Endothelial cell of umbilical vein (primary cell): ENCODE measurements around the gene DNAAF5. TPM values are rescaled to one million over a fixed set of nuclear protein-coding genes. Genes with fewer than 3 reads are reported as not detected.

ENCODE experiments used
- BruUV-seq: library from RNA; stranded (reverse); fragments of 400-500 nt; replicated peaks from 2 replicates; lab custom pipeline; 2021; lab: Mats Ljungman, UMichigan
- CTCF ChIA-PET: fragments of 300-600, 350-600 bp; sonication (Branson Sonifier 250); formaldehyde crosslinking; loops from one replicate; lab custom pipeline; 2021; ENCODE audit warnings: antibody characterized with exemption, inconsistent platforms; lab: Charles Lee
- POLR2A ChIA-PET: fragments of 300-600, 350-600 bp; sonication (Branson Sonifier 250); formaldehyde crosslinking; loops from one replicate; lab custom pipeline; 2021; ENCODE audit warnings: antibody characterized with exemption, inconsistent platforms; lab: Charles Lee
- DNase-seq: peaks from one replicate; pipeline ENCODE4 v3.0.0-alpha.2; 2011; ENCODE audit warnings: low read depth, low spot score
- FAIRE-seq: peaks from 2 replicates; lab custom pipeline; 2011; peaks lifted over from hg19 to GRCh38; lab: Jason Lieb, UNC
- H2AFZ ChIP-seq: 2 replicates; pipeline ENCODE4 v1.6.0; 2012; ENCODE audit warnings: low read depth, low read length, control low read depth, inconsistent platforms
- H3K27ac ChIP-seq: 2 replicates; pipeline ENCODE4 v1.5.1; 2011; ENCODE audit warnings: low read depth, mild to moderate bottlenecking, control low read depth, low read length, moderate library complexity; ENCODE audit not compliant: insufficient read depth
- H3K27me3 ChIP-seq, 2 experiments: 2 replicates each; pipeline versions ENCODE4 v1.6.0 to v1.6.1; 2011; ENCODE audit warnings: low read length in 2 of 2, mixed read lengths in 1 of 2; ENCODE audit not compliant: control insufficient read depth in 2 of 2, insufficient read depth in 2 of 2
- H3K36me3 ChIP-seq, 2 experiments: 2 replicates in 1 of 2; 3 replicates in 1 of 2; pipeline ENCODE4 v1.5.1; 2011; ENCODE audit warnings: low read length in 2 of 2, mild to moderate bottlenecking in 1 of 2, moderate library complexity in 1 of 2; ENCODE audit not compliant: control insufficient read depth in 2 of 2, insufficient read depth in 2 of 2; ENCODE audit errors: extremely low read depth in 1 of 2
- H3K4me1 ChIP-seq: 3 replicates; pipeline ENCODE4 v1.5.1; 2011; ENCODE audit warnings: mild to moderate bottlenecking, low read length; ENCODE audit not compliant: control insufficient read depth, insufficient read depth; ENCODE audit errors: extremely low read depth
- H3K4me2 ChIP-seq: 2 replicates; pipeline ENCODE4 v1.6.1; 2011; ENCODE audit warnings: low read length, control low read depth, mixed read lengths; ENCODE audit not compliant: insufficient read depth
- H3K4me3 ChIP-seq, 3 experiments: fragments of 200-600 bp in 1 of 3; sonication (generic), shearing (Covaris generic) in 1 of 3; replicated peaks in 1 of 3; 2 replicates each; pipeline ENCODE4 v1.5.1; 2011 to 2016; ENCODE audit warnings: control low read depth in 3 of 3, low read length in 3 of 3, mild to moderate bottlenecking in 2 of 3, inconsistent platforms in 1 of 3, low read depth in 1 of 3, moderate library complexity in 1 of 3; ENCODE audit not compliant: insufficient read depth in 1 of 3
- H3K79me2 ChIP-seq: 2 replicates; pipeline ENCODE4 v1.6.0; 2012; ENCODE audit warnings: low read length, inconsistent platforms; ENCODE audit not compliant: control insufficient read depth, insufficient read depth
- H3K9ac ChIP-seq: replicated peaks from 2 replicates; pipeline ENCODE3; 2011; ENCODE audit warnings: low read length, control low read depth; ENCODE audit not compliant: insufficient read depth; ENCODE audit errors: extremely low read depth
- H3K9me1 ChIP-seq: replicated peaks from 3 replicates; pipeline ENCODE4 v1.6.0; 2011; ENCODE audit warnings: mild to moderate bottlenecking, low read length; ENCODE audit not compliant: control insufficient read depth, insufficient read depth; ENCODE audit errors: extremely low read depth
- H3K9me3 ChIP-seq: replicated peaks from 2 replicates; pipeline ENCODE4 v1.5.1; 2012; ENCODE audit warnings: low read length, inconsistent platforms; ENCODE audit not compliant: control insufficient read depth, insufficient read depth
- H4K20me1 ChIP-seq: replicated peaks from 2 replicates; pipeline ENCODE3; 2011; ENCODE audit warnings: mild to moderate bottlenecking, low read length; ENCODE audit not compliant: control insufficient read depth, insufficient read depth; ENCODE audit errors: extremely low read depth
- CTCF ChIP-seq, 2 donors: IDR thresholded peaks; 1 replicate in 1 of 2; 2 replicates in 1 of 2; pipeline ENCODE4 v1.5.1; 2011; ENCODE audit warnings: low read length in 2 of 2, mild to moderate bottlenecking in 2 of 2, moderate library complexity in 2 of 2, control low read depth in 1 of 2, inconsistent platforms in 1 of 2, low read depth in 1 of 2; ENCODE audit not compliant: insufficient read depth in 1 of 2; ENCODE audit errors: extremely low read depth in 1 of 2
- EZH2 ChIP-seq: IDR thresholded peaks from 2 replicates; pipeline ENCODE4 v1.6.1; 2012; ENCODE audit warnings: borderline replicate concordance, low read depth, mild to moderate bottlenecking, moderate library complexity, low read length, inconsistent platforms; ENCODE audit not compliant: severe bottlenecking
- FOS ChIP-seq: IDR thresholded peaks from 2 replicates; pipeline ENCODE4 v1.6.1; 2011; ENCODE audit warnings: mild to moderate bottlenecking, low read length, moderate library complexity, borderline replicate concordance; ENCODE audit not compliant: insufficient read depth
- GATA2 ChIP-seq: IDR thresholded peaks from 2 replicates; pipeline ENCODE4 v1.7.0; 2011; ENCODE audit warnings: low read depth, mild to moderate bottlenecking, moderate library complexity, mixed read lengths, low read length; ENCODE audit not compliant: insufficient read length, insufficient read depth
- JUN ChIP-seq: IDR thresholded peaks from 2 replicates; pipeline ENCODE4 v1.6.1; 2011; ENCODE audit warnings: borderline replicate concordance, low read depth; ENCODE audit not compliant: insufficient read length, insufficient read depth
- MAX ChIP-seq: IDR thresholded peaks from 2 replicates; pipeline ENCODE4 v1.6.1; 2011; ENCODE audit not compliant: insufficient read depth, insufficient read length
- MYC ChIP-seq: IDR thresholded peaks from one replicate; pipeline ENCODE4 v1.6.1; 2011; ENCODE audit warnings: mild to moderate bottlenecking, low read depth, low read length
- POLR2A ChIP-seq: IDR thresholded peaks from 2 replicates; pipeline ENCODE4 v1.6.1; 2012; ENCODE audit warnings: low read depth, mild to moderate bottlenecking, control low read depth, low read length
- POLR2AphosphoS5 ChIP-seq: IDR thresholded peaks from 2 replicates; pipeline ENCODE4 v1.6.1; 2012; ENCODE audit warnings: low read depth, mild to moderate bottlenecking, control low read depth, low read length, moderate library complexity; ENCODE audit not compliant: insufficient read depth
- dilution Hi-C: fragments of 300-500 bp; cut with MboI; formaldehyde crosslinking; loops from one replicate; pipeline ENCODE4 v1.15.0; 2019; ENCODE audit warnings: low sequenced_read_pairs; ENCODE audit not compliant: extremely low pct_ligation_motif_present
- intact Hi-C: fragments of 100-400 bp; cut with micrococcal nuclease; formaldehyde crosslinking; loops from one replicate; pipeline ENCODE4 v1.10.0; 2022
- polyA plus RNA-seq, 4 experiments: library from polyadenylated mRNA; depleted of rRNA in 3 of 4; stranded (reverse) in 3 of 4; unstranded in 1 of 4; fragments of >200 nt; gene quantifications; 2 replicates each; pipeline versions ENCODE4 v1.2.1 to v1.2.3, GENCODE V29; 2011 to 2012; ENCODE audit warnings: missing spikeins in 1 of 4
- total RNA-seq: library from RNA; stranded (reverse); gene quantifications from 2 replicates; pipeline ENCODE4 v1.2.3, GENCODE V29; 2021

Gene DNAAF5
- total and polyA plus RNA-seq, 2 donors (not counting 3 experiments of a cell fraction or from before 2014, with no cell fraction given) = 49.3 to 65.5 TPM

GRCh38 chr7:741191-741671 is 14.7 kb downstream of the DNAAF5 start:
- Histone ChIP-seq H3K9me3 (no peaks in the 10 kb centered on the region), H3K27ac (no peak overlapping the region), H2AFZ (no peak overlapping the region), H3K4me3 (no peak overlapping the region), H3K36me3 (peaks cover 3 to 21% of the 10 kb centered on the region in 2 experiments), H3K9ac (no peak overlapping the region), H4K20me1 (no peaks in the 10 kb centered on the region), H3K9me1 (no peaks in the 10 kb centered on the region), H3K4me2 (no peak overlapping the region), H3K79me2 (peaks cover 23% of the 10 kb centered on the region), H3K27me3 (no peaks in the 10 kb centered on the region), H3K4me1 (no peaks in the 10 kb centered on the region)
- BruUV-seq = no TSS peak
- CTCF ChIA-PET = no interaction called here
- POLR2A ChIA-PET = no interaction called here
- DNase-seq = no peak
- intact Hi-C loops (no loop called here), dilution Hi-C loops (no loop called here)
- no peak for FAIRE-seq
- TF ChIP-seq FOS (no peak), CTCF (IDR thresholded peaks at IDR 0.05; ENCODE audit: extremely low read depth in 1 of 2, insufficient read depth in 1 of 2, low read depth in 1 of 2, low read length in 2 of 2) (no peak), POLR2A (no peak), JUN (no peak), EZH2 (no peak), POLR2AphosphoS5 (no peak), MYC (no peak), GATA2 (no peak), MAX (no peak)
